Kidney (tissue), 14 donors: ENCODE data around the gene DTX3. TPM values are rescaled to one million over a fixed set of nuclear protein-coding genes. Genes with fewer than 3 reads are reported as not detected.

ENCODE experiments used
- DNase-seq, 5 donors: peaks; one replicate each; pipeline ENCODE4 v3.0.0-alpha.2; 2013 to 2020
- FAIRE-seq: peaks from 2 replicates; lab custom pipeline; 2012; peaks lifted over from hg19 to GRCh38; lab: Jason Lieb, UNC
- H3K27ac ChIP-seq, 2 donors: one replicate each; pipeline ENCODE4 v1.7.0; 2013; ENCODE audit warnings: low read depth in 2 of 2, low read length in 2 of 2, inconsistent platforms in 1 of 2
- H3K27me3 ChIP-seq: one replicate; pipeline ENCODE4 v1.7.1; 2013; ENCODE audit warnings: low read length, inconsistent platforms; ENCODE audit not compliant: control insufficient read depth, insufficient read depth
- H3K36me3 ChIP-seq, 3 donors: one replicate each; pipeline versions ENCODE4 v1.7.0 to v1.7.1; 2013; ENCODE audit warnings: low read length in 3 of 3, control low read depth in 1 of 3, inconsistent platforms in 1 of 3; ENCODE audit not compliant: insufficient read depth in 3 of 3, control insufficient read depth in 2 of 3
- H3K4me1 ChIP-seq, 3 donors: one replicate each; pipeline versions ENCODE4 v1.7.0 to v1.7.1; 2013; ENCODE audit warnings: low read length in 3 of 3, inconsistent platforms in 1 of 3, low read depth in 1 of 3; ENCODE audit not compliant: control insufficient read depth in 2 of 3, insufficient read depth in 2 of 3
- H3K4me3 ChIP-seq, 3 donors: one replicate each; pipeline versions ENCODE4 v1.7.0 to v1.8.1; 2013; ENCODE audit warnings: low read length in 3 of 3, control low read depth in 1 of 3, inconsistent platforms in 1 of 3
- H3K9ac ChIP-seq, 3 donors: one replicate each; pipeline versions ENCODE4 v1.7.0 to v1.7.1; 2013; ENCODE audit warnings: low read length in 3 of 3, control low read depth in 1 of 3, inconsistent platforms in 1 of 3
- H3K9me3 ChIP-seq, 3 donors: one replicate each; pipeline versions ENCODE4 v1.7.0 to v1.7.1; 2013; ENCODE audit warnings: low read length in 3 of 3, control low read depth in 1 of 3, inconsistent platforms in 1 of 3; ENCODE audit not compliant: control insufficient read depth in 2 of 3, insufficient read depth in 1 of 3
- CTCF ChIP-seq: IDR thresholded peaks from 3 replicates; pipeline ENCODE4 v1.5.1; 2012; ENCODE audit warnings: mild to moderate bottlenecking, moderate library complexity, borderline replicate concordance; ENCODE audit not compliant: insufficient read depth; ENCODE audit errors: extremely low read depth
- intact Hi-C: fragments of 100-400 bp; cut with DNase I; formaldehyde crosslinking; loops from one replicate; pipeline ENCODE4 v1.11.1; 2022
- polyA plus RNA-seq: library from polyadenylated mRNA; stranded (reverse); fragments of 350-450 nt; fragmentation: Illumina TruSeq; extraction: RNeasy Lipid Tissue Mini Kit (QIAGEN cat#74804); gene quantifications from one replicate; pipeline ENCODE4 v1.2.3, GENCODE V29; 2014; ENCODE audit warnings: low read depth, low replicate concordance; ENCODE audit not compliant: insufficient read depth
- total RNA-seq: library from RNA; stranded (reverse); fragmentation: NEBNext Ultra II Directional; extraction: Animal tissue kit (Norgen Biotek cat#: 25700); gene quantifications from one replicate; pipeline ENCODE4 v1.2.1, GENCODE V29; 2021
- donor health status: control.
- donor health status: control.
- donor health status: control.
- donor health status: control.
- donor health status: control.
- donor health status: DM: yes; HTN: yes; CAD: no.
- donor health status: Normal renal cell carcinoma (clear cell type).

Gene DTX3
- total and polyA plus RNA-seq, 2 donors from 2014 or later: 34.5 to 41.2 TPM

GRCh38 chr12:57609781-57610553 lies 5.3 kb downstream of the DTX3 start:
- peak overlapping the region; percentile 40 to 51 for H3K27ac ChIP-seq
- no peaks in the 10 kb centered on the region for H3K9me3 ChIP-seq
- DNase-seq (peak in 4 of 5 donors; percentile 46 to 85 (median 80)), FAIRE-seq (no peak)
- no peak for TF ChIP-seq CTCF
- peak overlapping the region in 2 of 3 donors; percentile 17 to 58 for H3K9ac ChIP-seq
- no peaks in the 10 kb centered on the region for H3K27me3 ChIP-seq
- intact Hi-C loops: no loop called here
- H3K36me3 ChIP-seq: no peaks in the 10 kb centered on the region
- peaks cover 0 to 6% (median 0%) of the 10 kb centered on the region in 3 donors for H3K4me1 ChIP-seq
- H3K4me3 ChIP-seq: peak overlapping the region in 2 of 3 donors; percentile 53 to 54

- H3K27ac ChIP-seq: peak overlapping the region; percentile 63 to 84
- H3K36me3 ChIP-seq: no peaks in the 10 kb centered on the region
- H3K4me3 ChIP-seq: peak overlapping the region; percentile 34 to 54 (median 53)
- DNase-seq: peak in 4 of 5 donors; percentile 36 to 89 (median 66)
- no peak for FAIRE-seq
- H3K27me3 ChIP-seq: no peaks in the 10 kb centered on the region
- no peak for TF ChIP-seq CTCF
- peak overlapping the region in 2 of 3 donors; percentile 17 to 58 for H3K9ac ChIP-seq
- peaks cover 0 to 2% (median 0%) of the 10 kb centered on the region in 3 donors for H3K4me1 ChIP-seq
- intact Hi-C loops: no loop called here
- no peaks in the 10 kb centered on the region for H3K9me3 ChIP-seq
Observed at GRCh38 chr12:57610554-57611107, 6.0 kb downstream of the DTX3 start.

- no peak for TF ChIP-seq CTCF
Observed at GRCh38 chr12:57611108-57611826, 6.6 kb downstream of the DTX3 start, which contains the start of gene ARHGEF25. TSS of gene ARHGEF25 (plus strand) at chr12:57611435. CDS start at chr12:57611895, 460 bp downstream.

More at GRCh38 chr12:57611108-57611826, 6.6 kb downstream of the DTX3 start, which contains the start of gene ARHGEF25:
- H3K27me3 ChIP-seq: no peaks in the 10 kb centered on the region
- peak within 1 kb of the TSS in 2 of 3 donors; percentile 17 to 58 for H3K9ac ChIP-seq
- H3K9me3 ChIP-seq: no peaks in the 10 kb centered on the region
- H3K4me3 ChIP-seq: peak within 1 kb of the TSS; percentile 34 to 54 (median 53)
- peak within 1 kb of the TSS; percentile 63 to 84 for H3K27ac ChIP-seq
- intact Hi-C loops: no loop called here
- FAIRE-seq: no peak
- peak; percentile 76 to 94 (median 88) for DNase-seq
- H3K4me1 ChIP-seq: peaks cover 0 to 2% (median 0%) of the 10 kb centered on the region in 3 donors
- no peaks in the 10 kb centered on the region for H3K36me3 ChIP-seq
